Gastroesophageal sphincter (tissue), 4 donors: ENCODE measurements around the gene MRPS14. TPM values are rescaled to one million over a fixed set of nuclear protein-coding genes. Genes with fewer than 3 reads are reported as not detected.
"Not testable (repeated sequence)": the region's sequence is repeated elsewhere in the genome, so short reads cannot be mapped to it uniquely, and the experiment has no call there.

Source experiments
- ATAC-seq: fragments of 150-250 bp; one replicate; pipeline ENCODE4 v1.9.1; 2016; ENCODE audit warnings: mild to moderate bottlenecking, moderate library complexity
- H3K27ac ChIP-seq, 4 donors: fragments of 200-600 bp; sonication (generic) in 3 of 4; 1 replicate in 3 of 4; 2 replicates in 1 of 4; pipeline ENCODE4 v1.5.1; 2016 to 2019
- H3K27me3 ChIP-seq: fragments of 200-600 bp; sonication (generic); one replicate; pipeline ENCODE4 v1.5.1; 2019
- H3K36me3 ChIP-seq, 2 donors: fragments of 200-600 bp; sonication (generic); one replicate each; pipeline ENCODE4 v1.5.1; 2019; ENCODE audit warnings: control low read depth in 1 of 2
- H3K4me1 ChIP-seq, 3 donors: fragments of 200-600 bp; sonication (generic); 1 replicate in 2 of 3; 2 replicates in 1 of 3; pipeline ENCODE4 v1.5.1; 2016 to 2019; ENCODE audit warnings: control low read depth in 2 of 3
- H3K4me3 ChIP-seq, 2 donors: fragments of 200-600 bp; sonication (generic); one replicate each; pipeline ENCODE4 v1.5.1; 2019; ENCODE audit warnings: mild to moderate bottlenecking in 1 of 2, moderate library complexity in 1 of 2
- H3K9me3 ChIP-seq, 3 donors: fragments of 200-600 bp; sonication (generic); one replicate each; pipeline ENCODE4 v1.5.1; 2017 to 2019; ENCODE audit warnings: control low read depth in 2 of 3
- CTCF ChIP-seq, 4 experiments: fragments of 200-600 bp in 2 of 4; fragments of 450-650 bp in 2 of 4; sonication (generic) in 1 of 4; IDR thresholded peaks; one replicate each; pipeline ENCODE4 v1.5.1; 2017 to 2019; ENCODE audit warnings: antibody characterized with exemption in 4 of 4, mild to moderate bottlenecking in 2 of 4, moderate library complexity in 2 of 4
- EP300 ChIP-seq: sonication (generic); formaldehyde crosslinking; IDR thresholded peaks from one replicate; pipeline ENCODE4 v1.6.1; 2017; ENCODE audit warnings: antibody characterized with exemption, mild to moderate bottlenecking
- POLR2A ChIP-seq, 2 donors: fragments of 450-650 bp; IDR thresholded peaks; one replicate each; pipeline ENCODE4 v1.6.1; 2017; ENCODE audit warnings: antibody characterized with exemption in 2 of 2, mild to moderate bottlenecking in 2 of 2, moderate library complexity in 1 of 2
- POLR2AphosphoS5 ChIP-seq: sonication (generic); formaldehyde crosslinking; IDR thresholded peaks from one replicate; pipeline ENCODE4 v1.6.1; 2017; ENCODE audit warnings: antibody characterized with exemption
- WGBS, 2 donors: methylation state at CpG; one replicate each; pipeline ENCODE4 v1.1.5; 2018; ENCODE audit warnings: low coverage in 1 of 2; 5-methylcytosine and 5-hydroxymethylcytosine counted together
- total RNA-seq, 4 donors: library from RNA; depleted of rRNA; stranded (reverse); fragments of >200 nt; gene quantifications; one replicate each; pipeline ENCODE4 v1.1.0, GENCODE V29; 2016

Gene MRPS14
- total RNA-seq, 4 donors from 2014 or later: 25.7 to 36.6 (median 28.2) TPM

GRCh38 chr1:175045519-175045918 lies 22.3 kb upstream of the MRPS14 start:
- H3K4me1 ChIP-seq: no peaks in the 10 kb centered on the region
- H3K27ac ChIP-seq: no peak overlapping the region
- TF ChIP-seq EP300 (no peak), CTCF (IDR thresholded peaks at IDR 0.05) (no peak), POLR2AphosphoS5 (no peak)
- H3K36me3 ChIP-seq: no peaks in the 10 kb centered on the region
- WGBS, 2 donors: 94 to 98% methylated on average over 13 to 14 of the region's 32 CpGs
- no peak for ATAC-seq
- H3K27me3 ChIP-seq: no peaks in the 10 kb centered on the region
- H3K4me3 ChIP-seq: no peak overlapping the region
- no peaks in the 10 kb centered on the region for H3K9me3 ChIP-seq

GRCh38 chr1:175045097-175045496 lies 21.9 kb upstream of the MRPS14 start:
- Histone ChIP-seq H3K27me3 (no peaks in the 10 kb centered on the region), H3K4me3 (no peak overlapping the region), H3K9me3 (no peaks in the 10 kb centered on the region), H3K27ac (no peak overlapping the region), H3K36me3 (no peaks in the 10 kb centered on the region), H3K4me1 (no peaks in the 10 kb centered on the region)
- WGBS, 2 donors: 81% methylated on average over 10 of the region's 19 CpGs; no CpG with 5 or more reads in 1 of the 2 donors
- TF ChIP-seq POLR2AphosphoS5 (no peak), CTCF (IDR thresholded peaks at IDR 0.05) (no peak), POLR2A (IDR thresholded peaks at IDR 0.05) (no peak), EP300 (no peak)
- ATAC-seq: no peak

- not testable (repeated sequence) for H3K27ac ChIP-seq, ATAC-seq, H3K27me3 ChIP-seq, H3K9me3 ChIP-seq, H3K4me3 ChIP-seq, H3K4me1 ChIP-seq, H3K36me3 ChIP-seq
- 89 to 90% methylated on average over 5 to 17 of the region's 18 CpGs for WGBS, 2 donors
These were observed 21.4 kb upstream of the MRPS14 start for GRCh38 chr1:175044591-175044990.

- WGBS, 2 donors: 25 to 42% methylated on average over 4 to 8 of the region's 19 CpGs
- no peak overlapping the region for H3K27ac ChIP-seq
- ATAC-seq: no peak
- H3K36me3 ChIP-seq: no peaks in the 10 kb centered on the region
- TF ChIP-seq POLR2A (IDR thresholded peaks at IDR 0.05) (no peak), CTCF (IDR thresholded peaks at IDR 0.05) (no peak), POLR2AphosphoS5 (no peak), EP300 (no peak)
- no peaks in the 10 kb centered on the region for H3K4me1 ChIP-seq
- H3K9me3 ChIP-seq: no peaks in the 10 kb centered on the region
- H3K4me3 ChIP-seq: no peak overlapping the region
- no peaks in the 10 kb centered on the region for H3K27me3 ChIP-seq
These were observed 20.6 kb upstream of the MRPS14 start for GRCh38 chr1:175043824-175044223.

DNA sequence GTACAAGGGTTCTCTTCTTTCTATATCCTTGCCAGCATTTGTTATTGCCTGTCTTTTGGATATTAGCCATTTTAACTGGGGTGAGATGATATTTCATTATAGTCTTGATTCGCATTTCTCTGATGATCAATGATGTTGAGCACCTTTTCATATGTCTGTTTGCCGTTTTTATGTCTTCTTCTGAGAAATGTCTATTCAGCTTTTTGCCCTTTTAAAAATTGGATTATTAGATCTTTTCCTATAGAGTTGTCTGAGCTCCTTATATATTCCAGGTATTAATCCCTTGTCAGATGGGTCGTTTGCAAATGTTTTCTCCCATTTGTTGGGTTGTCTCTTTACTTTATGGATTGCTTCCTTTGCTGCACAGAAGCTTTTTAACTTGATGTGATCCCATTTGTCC lies 19.4 kb upstream of the MRPS14 start:
- Histone ChIP-seq H3K27me3 (no peaks in the 10 kb centered on the region), H3K4me1 (no peaks in the 10 kb centered on the region), H3K36me3 (no peaks in the 10 kb centered on the region), H3K27ac (no peak overlapping the region), H3K4me3 (no peak overlapping the region), H3K9me3 (no peaks in the 10 kb centered on the region)
- TF ChIP-seq CTCF (IDR thresholded peaks at IDR 0.05): no peak
- TF ChIP-seq POLR2AphosphoS5: no peak
- TF ChIP-seq POLR2A (IDR thresholded peaks at IDR 0.05): no peak
- no peak for TF ChIP-seq EP300
- ATAC-seq: no peak
- WGBS, 2 donors: 56 to 100% methylated on average over 2 to 3 of the region's 3 CpGs
